Activated naive CD4-positive, alpha-beta T cell treated with anti-CD3 and anti-CD28 coated beads, Interleukin-2, amount 50 U/mL, for 24 hours (primary cell): ENCODE data around the gene DMKN.
A peak's percentile ranks its signal among the peaks of the same experiment; 100 is the strongest.

ENCODE experiments used
- H3K27ac Mint-ChIP-seq: one replicate; pipeline ENCODE4 v1.8.0; 2021; ENCODE audit warnings: mild to moderate bottlenecking, mixed read lengths
- H3K27me3 Mint-ChIP-seq: one replicate; pipeline ENCODE4 v1.8.0; 2021; ENCODE audit warnings: mixed read lengths
- H3K36me3 Mint-ChIP-seq: one replicate; pipeline ENCODE4 v1.8.0; 2021; ENCODE audit warnings: mixed read lengths
- H3K4me1 Mint-ChIP-seq: one replicate; pipeline ENCODE4 v1.8.0; 2021; ENCODE audit warnings: mixed read lengths
- H3K4me3 Mint-ChIP-seq: one replicate; pipeline ENCODE4 v1.8.0; 2021; ENCODE audit warnings: mild to moderate bottlenecking, mixed read lengths
- H3K9me3 Mint-ChIP-seq: one replicate; pipeline ENCODE4 v1.8.0; 2021; ENCODE audit warnings: mixed read lengths

Gene DMKN, protein sequence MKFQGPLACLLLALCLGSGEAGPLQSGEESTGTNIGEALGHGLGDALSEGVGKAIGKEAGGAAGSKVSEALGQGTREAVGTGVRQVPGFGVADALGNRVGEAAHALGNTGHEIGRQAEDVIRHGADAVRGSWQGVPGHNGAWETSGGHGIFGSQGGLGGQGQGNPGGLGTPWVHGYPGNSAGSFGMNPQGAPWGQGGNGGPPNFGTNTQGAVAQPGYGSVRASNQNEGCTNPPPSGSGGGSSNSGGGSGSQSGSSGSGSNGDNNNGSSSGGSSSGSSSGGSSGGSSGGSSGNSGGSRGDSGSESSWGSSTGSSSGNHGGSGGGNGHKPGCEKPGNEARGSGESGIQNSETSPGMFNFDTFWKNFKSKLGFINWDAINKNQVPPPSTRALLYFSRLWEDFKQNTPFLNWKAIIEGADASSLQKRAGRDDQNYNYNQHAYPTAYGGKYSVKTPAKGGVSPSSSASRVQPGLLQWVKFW

DNA sequence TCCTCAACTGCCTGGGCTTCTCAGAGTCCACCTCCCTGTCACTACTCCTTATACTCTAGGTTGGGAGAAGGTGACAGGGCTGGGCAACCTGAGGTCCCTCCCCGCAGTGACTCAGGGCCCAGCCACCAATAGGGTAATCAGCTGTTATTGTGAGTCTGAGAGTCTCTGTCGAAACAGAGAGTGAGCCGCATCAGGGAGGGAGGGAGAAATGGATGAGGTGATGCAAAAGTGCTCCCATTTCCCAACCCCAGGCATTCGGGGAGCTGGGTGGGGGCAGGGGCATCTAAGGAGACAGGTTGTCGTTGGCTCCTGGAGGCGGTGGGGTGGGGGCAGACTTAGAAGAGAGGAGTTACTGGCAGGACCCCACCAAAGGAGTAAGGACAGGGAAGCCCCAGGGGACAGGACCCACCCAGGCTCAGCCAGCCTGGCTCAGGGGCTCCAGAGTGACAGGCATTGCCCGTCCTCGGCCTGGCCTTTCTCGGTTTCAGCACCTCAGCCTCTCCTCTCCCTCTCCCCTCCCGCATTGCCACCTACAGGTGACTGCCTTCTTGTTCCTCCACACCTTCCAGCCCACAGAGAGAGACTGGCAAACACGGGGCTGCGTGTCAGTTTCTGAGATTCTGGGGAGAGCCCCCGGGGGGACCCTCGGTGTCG, at the start of gene DMKN:
Gene DMKN, minus strand, starts transcription at position 22 of the 654 bp plus-strand sequence. CDS start 174 bp downstream, outside the sequence.
- Mint-ChIP-seq H3K9me3 (no peaks in the 10 kb centered on the region), H3K4me3 (no peak within 1 kb of the TSS), H3K36me3 (no peaks in the 10 kb centered on the region), H3K27me3 (peaks cover 5% of the 10 kb centered on the region), H3K4me1 (peaks cover 15% of the 10 kb centered on the region), H3K27ac (no peak within 1 kb of the TSS)

DNA sequence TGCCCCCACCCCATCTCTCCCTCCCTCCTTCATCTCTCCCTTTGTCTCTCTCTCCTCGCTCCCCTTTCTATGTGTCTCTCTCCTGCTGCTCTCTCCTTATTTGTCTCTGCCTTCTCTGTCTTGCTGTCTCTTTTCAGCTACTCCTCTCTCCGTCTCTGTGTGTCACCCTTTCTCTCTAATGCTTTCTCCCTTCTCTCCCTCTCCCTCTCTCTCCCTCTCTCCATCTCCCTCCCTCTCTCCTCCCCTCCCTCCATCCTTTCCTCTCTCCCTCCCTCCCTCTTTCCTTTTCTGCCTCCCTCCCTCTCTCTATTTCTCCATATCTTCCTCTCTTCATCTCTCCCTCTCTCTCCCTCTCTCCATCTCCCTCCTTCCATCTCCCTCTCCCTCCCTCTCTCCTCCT, 49.3 kb upstream of the DMKN start:
- Mint-ChIP-seq H3K27me3 (peaks cover 35% of the 10 kb centered on the region), H3K9me3 (no peaks in the 10 kb centered on the region), H3K36me3 (peaks cover 2% of the 10 kb centered on the region), H3K27ac (no peak overlapping the region), H3K4me1 (peaks cover 4% of the 10 kb centered on the region), H3K4me3 (no peak overlapping the region)

DNA sequence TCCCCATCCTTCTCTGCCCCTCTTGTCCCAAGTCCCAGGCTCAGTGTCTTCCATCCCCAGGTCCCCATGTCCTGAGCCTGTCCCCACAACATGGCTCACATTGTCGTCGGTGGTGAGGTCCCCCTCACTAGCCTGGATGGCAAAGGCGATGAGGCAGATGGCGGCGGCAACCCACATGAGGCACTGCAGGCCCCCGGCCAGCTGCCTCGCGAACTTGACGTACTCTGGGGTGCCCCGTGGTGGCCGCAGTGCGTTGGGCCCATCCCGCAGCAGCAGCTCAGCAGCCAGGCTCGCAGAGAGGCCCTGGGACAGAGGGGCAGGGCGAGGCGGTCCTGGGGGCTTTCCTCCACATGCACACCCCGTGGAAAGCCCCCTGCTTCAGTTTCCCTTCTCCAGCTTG, 48.9 kb upstream of the DMKN start:
- no peaks in the 10 kb centered on the region for H3K9me3 Mint-ChIP-seq
- peaks cover 36% of the 10 kb centered on the region for H3K27me3 Mint-ChIP-seq
- H3K27ac Mint-ChIP-seq = no peak overlapping the region
- H3K4me1 Mint-ChIP-seq = peaks cover 5% of the 10 kb centered on the region
- H3K36me3 Mint-ChIP-seq = peaks cover 2% of the 10 kb centered on the region
- no peak overlapping the region for H3K4me3 Mint-ChIP-seq

DNA sequence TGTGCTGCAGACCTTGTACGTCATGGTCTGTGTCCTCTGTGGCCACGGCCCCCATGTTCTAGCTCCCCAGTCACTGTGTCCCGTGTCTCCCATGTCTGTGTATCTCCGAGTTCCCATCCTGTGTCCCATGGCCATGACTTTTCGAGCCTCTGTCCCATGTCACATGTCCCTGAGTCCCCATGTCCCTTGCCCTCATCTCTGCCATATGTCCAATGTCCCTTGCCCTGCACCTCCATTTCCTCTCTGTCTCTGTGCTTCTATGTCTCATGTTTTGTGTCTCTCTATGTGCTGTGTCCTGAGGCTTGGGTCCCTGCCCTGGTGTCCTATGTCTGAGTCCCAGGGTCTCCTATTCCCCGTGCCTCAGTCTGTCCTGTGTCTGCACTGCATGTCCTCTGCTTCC, 48.0 kb upstream of the DMKN start:
- Mint-ChIP-seq H3K27me3 (peaks cover 35% of the 10 kb centered on the region), H3K9me3 (no peaks in the 10 kb centered on the region), H3K36me3 (peaks cover 2% of the 10 kb centered on the region), H3K27ac (no peak overlapping the region), H3K4me3 (no peak overlapping the region), H3K4me1 (peaks cover 9% of the 10 kb centered on the region)

DNA sequence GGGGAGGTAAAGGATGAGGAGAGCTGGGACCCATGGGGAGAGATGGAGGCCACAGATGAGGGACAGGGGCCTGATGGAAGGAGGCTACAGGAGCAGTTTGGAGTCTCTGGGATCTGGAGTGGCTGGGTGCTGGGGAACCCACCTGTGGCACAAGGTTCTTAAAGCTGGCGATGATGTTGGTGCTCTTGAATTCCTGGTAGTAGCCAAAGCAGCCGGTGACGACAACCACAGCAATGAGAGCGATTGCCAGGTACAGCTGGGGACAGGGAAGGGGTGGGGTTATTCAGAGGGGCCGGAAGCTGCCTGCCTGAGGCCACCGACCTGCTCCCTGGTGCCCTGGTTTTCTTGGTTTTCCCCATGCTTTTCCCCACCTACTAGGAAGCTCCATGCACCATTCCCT, 47.2 kb upstream of the DMKN start:
- H3K4me1 Mint-ChIP-seq = peaks cover 9% of the 10 kb centered on the region
- no peak overlapping the region for H3K27ac Mint-ChIP-seq
- peaks cover 2% of the 10 kb centered on the region for H3K36me3 Mint-ChIP-seq
- no peaks in the 10 kb centered on the region for H3K9me3 Mint-ChIP-seq
- peaks cover 35% of the 10 kb centered on the region for H3K27me3 Mint-ChIP-seq
- H3K4me3 Mint-ChIP-seq = no peak overlapping the region

DNA sequence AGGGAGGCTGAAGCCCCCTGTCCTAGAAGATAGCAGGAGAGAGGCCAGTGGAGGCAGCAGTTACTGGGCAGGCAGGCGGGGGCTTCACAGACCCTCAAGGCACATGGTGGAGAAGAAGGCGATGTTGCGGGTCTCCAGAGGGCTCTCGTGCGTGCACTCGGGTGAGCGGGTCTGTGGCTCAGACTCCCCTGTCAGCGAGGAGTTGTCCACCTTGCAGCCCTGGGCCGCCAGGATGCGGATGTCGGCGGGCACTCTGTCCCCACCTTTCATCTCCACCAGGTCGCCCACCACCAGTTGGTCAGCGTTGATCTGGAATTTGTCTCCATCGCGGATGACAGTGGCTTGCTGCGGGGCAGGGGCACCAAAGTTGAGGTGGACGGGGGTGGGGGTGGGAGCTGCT, 46.8 kb upstream of the DMKN start:
- peaks cover 34% of the 10 kb centered on the region for H3K27me3 Mint-ChIP-seq
- no peaks in the 10 kb centered on the region for H3K9me3 Mint-ChIP-seq
- H3K27ac Mint-ChIP-seq = no peak overlapping the region
- peaks cover 2% of the 10 kb centered on the region for H3K36me3 Mint-ChIP-seq
- peaks cover 9% of the 10 kb centered on the region for H3K4me1 Mint-ChIP-seq
- H3K4me3 Mint-ChIP-seq = no peak overlapping the region

DNA sequence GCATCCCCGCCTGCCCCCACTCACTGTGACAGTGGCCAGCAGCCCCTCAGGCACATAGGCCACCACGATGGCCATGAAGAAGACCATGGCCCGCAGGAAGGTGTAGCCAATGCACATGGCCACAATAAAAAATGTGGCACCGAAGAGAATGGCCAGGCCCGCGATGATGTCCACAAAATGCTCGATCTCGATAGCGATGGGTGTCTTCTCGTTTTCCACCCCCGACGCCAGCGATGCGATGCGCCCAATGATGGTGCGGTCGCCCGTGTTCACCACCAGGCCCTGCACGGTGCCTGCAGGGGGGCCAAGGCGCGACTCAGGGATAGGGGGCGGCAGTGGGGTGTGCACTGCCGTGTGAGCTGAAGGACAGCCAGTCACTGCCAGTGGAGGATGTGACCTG, 46.3 kb upstream of the DMKN start:
- Mint-ChIP-seq H3K9me3 (no peaks in the 10 kb centered on the region), H3K4me1 (peaks cover 9% of the 10 kb centered on the region), H3K27me3 (peaks cover 34% of the 10 kb centered on the region), H3K4me3 (no peak overlapping the region), H3K36me3 (peaks cover 2% of the 10 kb centered on the region), H3K27ac (no peak overlapping the region)

DNA sequence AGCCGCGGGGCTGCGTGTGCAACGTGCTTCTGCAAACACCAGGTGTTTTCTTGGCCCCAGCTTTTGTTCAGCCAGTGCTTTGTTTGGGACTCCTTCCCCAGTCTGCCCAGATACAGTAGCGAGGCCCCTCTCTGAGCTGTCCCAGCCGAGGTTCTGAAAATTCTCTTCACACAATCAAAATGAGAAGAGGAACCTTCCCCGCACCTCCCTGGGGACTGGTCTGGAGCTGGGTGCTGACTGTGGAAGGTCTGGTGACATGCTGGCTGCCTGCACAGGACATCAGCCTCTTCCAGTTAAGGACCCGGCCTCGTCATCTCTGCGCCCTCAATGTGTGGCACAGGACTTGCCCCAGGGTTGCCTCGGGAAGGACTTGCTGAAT, 45.8 kb upstream of the DMKN start:
- Mint-ChIP-seq H3K9me3 (no peaks in the 10 kb centered on the region), H3K4me1 (peaks cover 9% of the 10 kb centered on the region), H3K27me3 (peaks cover 34% of the 10 kb centered on the region), H3K4me3 (no peak overlapping the region), H3K36me3 (peaks cover 2% of the 10 kb centered on the region), H3K27ac (peak overlapping the region; percentile 26)

DNA sequence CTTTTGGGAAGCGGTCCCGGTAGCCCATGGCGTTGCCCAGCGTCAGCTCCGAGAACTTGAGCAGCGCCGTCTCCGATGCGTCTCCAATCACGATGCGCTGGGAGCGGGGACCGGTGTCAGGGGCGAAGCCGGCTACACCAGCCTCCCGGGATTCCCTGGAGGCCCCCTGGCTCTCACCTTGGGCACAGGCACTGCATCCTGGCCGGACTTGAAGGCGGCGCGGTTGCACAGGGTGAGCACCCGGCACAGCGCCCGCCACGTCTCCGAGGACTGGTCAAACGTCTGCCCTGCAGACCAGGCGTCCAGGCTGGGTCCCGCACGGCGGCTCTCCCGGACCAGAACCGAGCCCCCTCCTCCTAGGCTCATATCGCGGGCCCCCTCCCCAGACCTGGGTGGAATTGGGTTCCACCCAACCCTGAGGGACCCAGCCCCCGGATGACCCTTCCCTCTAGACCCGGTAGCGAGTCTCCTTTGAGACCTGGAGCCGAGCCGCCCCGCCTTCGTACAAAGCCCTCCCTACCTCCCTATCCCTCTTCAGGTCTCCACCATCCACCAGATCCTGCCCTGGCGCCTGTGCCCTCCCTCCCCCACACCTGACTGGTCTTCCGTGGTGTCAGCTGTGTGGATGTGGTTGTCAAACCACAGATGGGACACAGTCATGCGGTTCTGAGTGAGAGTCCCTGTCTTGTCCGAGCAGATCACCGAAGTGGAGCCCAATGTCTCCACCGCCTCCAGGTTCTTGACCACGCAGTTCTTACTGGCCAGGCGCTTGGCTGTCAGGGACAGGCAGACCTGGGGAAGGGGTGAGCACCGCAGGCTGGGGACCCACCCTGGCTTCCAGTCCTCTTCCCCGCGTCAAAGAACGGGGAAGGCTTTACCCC, 45.2 kb upstream of the DMKN start:
- Mint-ChIP-seq H3K9me3 (no peaks in the 10 kb centered on the region), H3K27ac (no peak overlapping the region), H3K4me3 (no peak overlapping the region)

DNA sequence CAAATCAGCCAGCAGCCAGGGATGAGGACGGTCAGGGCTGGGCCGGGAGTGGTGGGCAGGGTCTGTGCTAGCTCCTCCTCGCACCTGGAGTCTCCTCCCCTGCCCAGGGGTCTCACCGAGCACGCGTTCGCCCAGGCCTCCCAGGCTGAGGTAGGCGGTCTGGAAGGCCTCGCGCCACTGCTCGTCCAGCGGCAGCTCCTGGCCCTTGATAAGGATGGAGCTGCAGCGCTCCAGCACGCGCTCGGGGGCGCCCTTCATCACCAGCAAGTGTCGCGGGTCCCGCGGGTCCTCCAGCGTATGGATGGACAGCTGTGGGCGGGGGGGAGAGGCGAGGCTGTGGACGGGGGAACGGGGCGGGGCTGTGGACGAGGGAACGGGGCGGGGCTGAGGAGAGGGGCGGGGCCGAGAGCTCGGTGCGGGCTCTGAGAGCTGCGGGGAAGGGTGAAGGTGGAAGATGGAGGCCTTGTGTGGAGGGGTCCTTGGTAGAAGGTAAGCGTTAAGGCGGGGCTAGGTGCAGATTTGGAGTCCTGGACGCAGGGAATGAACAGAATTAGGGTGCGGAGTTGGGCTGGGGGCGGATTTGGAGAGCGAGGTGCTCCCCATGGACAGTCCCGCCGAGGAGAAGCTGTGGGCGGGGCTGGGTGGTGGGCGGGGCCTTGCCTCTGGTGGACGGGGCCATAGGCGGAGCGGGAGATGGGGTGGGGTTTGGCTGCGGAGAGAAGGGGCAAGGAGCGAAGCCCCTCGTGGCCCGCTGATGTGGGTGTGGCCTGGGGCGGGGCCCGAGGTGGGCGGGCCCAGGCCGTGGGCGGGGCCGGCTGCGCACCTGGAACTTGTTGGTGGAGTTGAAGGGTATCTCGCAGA, 44.3 kb upstream of the DMKN start:
- H3K4me3 Mint-ChIP-seq = peak overlapping the region; percentile 83
- H3K27me3 Mint-ChIP-seq = peaks cover 30% of the 10 kb centered on the region
- H3K9me3 Mint-ChIP-seq = no peaks in the 10 kb centered on the region
- H3K4me1 Mint-ChIP-seq = peaks cover 9% of the 10 kb centered on the region
- no peak overlapping the region for H3K27ac Mint-ChIP-seq
- peaks cover 2% of the 10 kb centered on the region for H3K36me3 Mint-ChIP-seq

More for the DNA sequence above, 45.2 kb upstream of the DMKN start:
- Mint-ChIP-seq H3K4me1 (peaks cover 9% of the 10 kb centered on the region), H3K36me3 (peaks cover 2% of the 10 kb centered on the region), H3K27me3 (peaks cover 31% of the 10 kb centered on the region)

DNA sequence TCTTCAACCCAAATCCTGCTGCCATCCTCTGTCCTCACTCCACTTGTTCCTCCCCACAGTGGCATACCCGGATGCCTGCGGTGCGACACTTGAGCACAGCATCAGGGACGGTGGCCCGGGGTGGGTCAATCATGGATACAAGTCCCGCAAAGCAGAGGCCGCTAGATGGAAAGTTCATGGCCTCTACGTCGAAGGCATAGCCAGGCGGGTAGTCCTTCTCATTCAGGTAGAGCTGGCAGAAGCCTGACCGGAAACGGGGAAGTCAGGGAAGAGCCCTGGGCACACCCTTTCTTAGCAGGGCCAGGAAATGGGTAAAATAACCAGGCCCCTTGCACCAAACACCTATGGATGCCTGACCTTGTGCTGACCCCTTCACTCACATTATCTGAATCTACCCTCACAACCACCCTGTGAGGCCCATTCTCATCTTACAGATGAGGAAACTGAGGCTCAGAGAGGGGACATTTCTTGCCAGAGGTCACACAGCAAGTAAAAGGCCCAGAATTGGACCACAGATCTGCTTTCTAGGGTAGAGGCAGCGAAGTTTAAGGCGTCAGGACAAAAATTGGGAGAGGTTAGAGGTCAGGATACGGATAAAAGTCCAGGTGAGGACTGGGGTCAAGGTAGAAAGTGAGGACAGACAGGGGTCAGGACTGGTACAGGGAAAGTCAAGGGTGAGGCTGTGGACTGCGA, 43.5 kb upstream of the DMKN start:
- Mint-ChIP-seq H3K36me3 (peaks cover under 1% of the 10 kb centered on the region), H3K4me3 (peak overlapping the region; percentile 80), H3K4me1 (peaks cover 9% of the 10 kb centered on the region), H3K27me3 (peaks cover 24% of the 10 kb centered on the region), H3K9me3 (no peaks in the 10 kb centered on the region), H3K27ac (no peak overlapping the region)

DNA sequence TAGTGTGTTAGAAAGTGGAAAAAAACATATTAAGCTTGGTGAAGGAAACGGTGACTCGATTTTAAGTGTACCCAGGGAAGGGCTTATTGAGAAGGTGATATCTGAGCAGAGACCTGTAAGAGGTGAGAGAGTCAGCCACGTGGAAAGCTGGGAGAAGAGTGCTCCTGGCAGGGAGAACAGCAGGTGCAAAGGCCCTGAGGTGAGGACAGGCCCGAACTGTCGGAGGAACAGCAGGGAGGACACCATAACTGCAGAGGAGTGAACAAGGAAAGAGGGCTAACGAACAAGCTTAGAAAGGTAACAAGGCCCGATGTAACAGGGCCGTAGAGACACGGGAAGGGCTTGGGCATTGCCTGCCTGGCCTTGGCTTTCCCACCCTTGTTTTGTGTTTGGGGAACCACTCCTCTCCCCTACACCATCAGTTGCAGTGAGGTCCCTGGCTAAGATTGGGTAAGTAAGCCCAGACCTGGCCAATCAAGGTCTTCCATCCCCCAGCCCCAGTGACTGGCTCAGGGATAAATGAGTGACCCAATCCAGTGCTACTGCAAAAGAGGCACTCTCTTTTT, 42.7 kb upstream of the DMKN start:
- Mint-ChIP-seq H3K4me3 (no peak overlapping the region), H3K9me3 (no peaks in the 10 kb centered on the region), H3K27ac (peak overlapping the region; percentile 71), H3K4me1 (peaks cover 9% of the 10 kb centered on the region), H3K27me3 (peaks cover 17% of the 10 kb centered on the region), H3K36me3 (no peaks in the 10 kb centered on the region)

DNA sequence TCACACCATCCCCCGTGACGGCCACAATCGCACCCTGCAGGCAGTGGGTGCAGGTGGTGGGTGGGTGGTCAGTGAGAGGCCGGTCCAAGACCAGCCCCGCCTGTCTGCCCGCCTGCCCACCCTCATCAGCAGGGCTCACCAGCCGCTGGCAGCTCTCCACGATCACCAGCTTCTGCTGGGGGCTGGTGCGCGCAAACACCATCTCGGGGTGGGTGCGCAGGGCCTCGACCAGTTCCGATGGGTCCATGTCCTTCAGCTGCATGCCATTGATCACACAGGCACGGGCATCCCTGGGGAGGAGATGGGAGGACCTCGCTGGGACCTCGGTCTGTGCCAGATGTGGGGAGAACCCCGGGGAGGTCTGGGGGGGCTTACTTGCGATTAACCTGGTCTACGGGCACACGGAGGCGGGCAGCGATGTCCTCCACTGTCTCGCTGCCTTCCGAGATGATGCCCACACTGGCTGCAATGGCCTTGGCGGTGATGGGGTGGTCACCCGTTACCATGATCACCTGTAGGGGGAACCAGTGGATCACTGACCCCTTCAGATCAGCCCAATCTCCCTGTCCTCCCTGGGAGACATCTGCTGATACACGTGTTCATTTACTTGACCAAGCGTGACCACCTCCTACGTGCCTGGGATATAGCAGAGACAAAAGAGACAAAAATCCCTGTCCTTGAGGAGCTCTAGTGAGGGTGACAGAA, 42.0 kb upstream of the DMKN start:
- Mint-ChIP-seq H3K27ac (no peak overlapping the region), H3K9me3 (no peaks in the 10 kb centered on the region), H3K27me3 (peaks cover 13% of the 10 kb centered on the region), H3K36me3 (peaks cover 3% of the 10 kb centered on the region), H3K4me3 (no peak overlapping the region), H3K4me1 (peaks cover 9% of the 10 kb centered on the region)

DNA sequence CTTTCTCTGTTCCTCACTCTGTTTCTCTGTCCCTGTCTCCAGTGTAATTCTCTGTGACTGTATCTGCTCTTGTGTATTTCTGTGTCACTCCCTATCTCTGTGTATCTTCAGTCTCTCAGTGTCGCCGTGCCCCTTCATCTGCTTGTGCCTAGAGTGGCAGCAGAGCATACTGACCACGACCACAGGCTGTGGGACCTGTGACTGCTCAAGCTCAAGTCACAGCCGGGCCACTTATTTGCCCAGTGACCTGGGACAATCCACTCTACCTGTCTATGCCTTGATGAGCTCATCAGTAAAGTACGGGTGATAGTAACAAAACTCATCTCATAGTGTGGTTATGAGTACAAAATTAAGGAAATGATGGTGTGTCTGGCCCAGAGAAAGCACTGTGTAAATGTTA, 40.6 kb upstream of the DMKN start:
- peaks cover 5% of the 10 kb centered on the region for H3K36me3 Mint-ChIP-seq
- H3K9me3 Mint-ChIP-seq = no peaks in the 10 kb centered on the region
- H3K27me3 Mint-ChIP-seq = peaks cover 6% of the 10 kb centered on the region
- H3K4me1 Mint-ChIP-seq = peaks cover 12% of the 10 kb centered on the region
- H3K27ac Mint-ChIP-seq = no peak overlapping the region
- H3K4me3 Mint-ChIP-seq = no peak overlapping the region
